ENCODE results near the gene PKD2L2.
"Not testable (repeated sequence)": the region's sequence is repeated elsewhere in the genome, so short reads cannot be mapped to it uniquely, and the experiment has no call there.

The PKD2L2 gene

DNA sequence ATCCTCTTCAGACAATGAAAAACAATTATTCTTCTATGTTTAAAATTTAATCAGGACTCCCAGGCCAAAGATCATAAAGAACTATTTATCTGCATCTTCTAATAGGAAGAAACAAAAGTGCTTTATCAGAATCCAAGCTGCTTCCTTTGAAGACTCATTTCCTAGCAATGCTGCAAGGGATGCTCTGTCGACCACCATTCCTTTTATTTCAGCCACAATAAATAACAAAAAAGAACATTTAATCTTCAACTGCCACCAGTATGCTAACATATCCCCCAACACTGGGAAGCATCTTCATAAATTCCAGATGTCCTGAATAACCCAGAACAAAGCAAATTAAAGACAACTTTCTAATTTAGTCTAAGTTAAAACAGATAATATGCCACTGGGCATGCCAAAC is 68.7 kb downstream of the PKD2L2 start:
- DNase-seq (ENCODE audit: low spot score), result no peak

GRCh38 chr5:137959488-137959887 is 70.2 kb downstream of the PKD2L2 start:
- no peak for DNase-seq (ENCODE audit: low spot score)

DNA sequence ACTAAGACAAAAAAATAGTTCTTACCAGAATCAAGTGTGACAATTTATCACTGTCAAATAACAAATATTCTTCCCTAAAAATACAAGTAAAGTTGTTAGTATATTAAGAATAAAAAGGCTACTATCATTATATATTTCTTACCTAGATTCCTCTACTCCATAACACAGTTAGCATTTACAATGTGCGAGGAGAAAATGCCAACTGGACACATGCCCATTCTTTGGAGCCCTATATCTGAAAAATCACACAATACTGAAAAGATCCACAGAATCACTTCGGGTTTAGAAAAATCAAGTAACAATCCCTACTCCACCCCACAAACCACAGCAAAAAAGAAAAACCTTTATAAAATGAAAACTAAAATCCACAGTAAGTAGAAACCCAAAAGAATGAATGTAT is 70.9 kb downstream of the PKD2L2 start:
- DNase-seq (ENCODE audit: low spot score), result no peak

DNA sequence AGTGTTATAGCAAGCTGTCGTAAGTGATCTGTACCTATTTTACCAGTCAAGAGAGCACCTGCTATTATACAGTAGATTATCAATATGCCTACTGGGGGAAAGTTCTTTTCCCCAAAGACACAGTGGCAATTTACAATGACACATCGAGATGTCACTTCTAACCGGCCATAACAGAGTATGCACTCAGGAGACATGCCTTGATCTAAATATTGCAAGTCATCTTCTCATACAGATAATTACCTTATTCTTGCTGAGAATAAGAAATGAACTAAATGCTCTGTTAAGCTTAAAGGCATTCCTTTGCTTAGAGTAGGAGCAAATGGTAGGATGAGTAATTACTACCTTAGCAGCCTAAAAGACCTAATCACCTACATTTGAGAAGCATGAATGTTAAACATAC is 71.6 kb downstream of the PKD2L2 start:
- DNase-seq (ENCODE audit: low spot score), result no peak

DNA sequence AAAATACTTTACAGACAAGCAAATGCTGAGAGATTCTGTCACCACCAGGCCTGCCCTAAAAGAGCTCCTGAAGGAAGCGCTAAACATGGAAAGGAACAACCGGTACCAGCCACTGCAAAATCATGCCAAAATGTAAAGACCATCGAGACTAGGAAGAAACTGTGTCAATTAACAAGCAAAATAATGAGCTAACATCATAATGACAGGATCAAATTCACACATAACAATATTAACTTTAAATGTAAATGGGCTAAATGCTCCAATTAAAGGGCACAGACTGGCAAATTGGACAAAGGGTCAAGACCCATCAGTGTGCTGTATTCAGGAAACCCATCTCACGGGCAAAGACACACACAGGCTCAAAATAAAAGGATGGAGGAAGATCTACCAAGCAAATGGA is 81.1 kb downstream of the PKD2L2 start:
- not testable (repeated sequence) for DNase-seq (ENCODE audit: low spot score)

DNA sequence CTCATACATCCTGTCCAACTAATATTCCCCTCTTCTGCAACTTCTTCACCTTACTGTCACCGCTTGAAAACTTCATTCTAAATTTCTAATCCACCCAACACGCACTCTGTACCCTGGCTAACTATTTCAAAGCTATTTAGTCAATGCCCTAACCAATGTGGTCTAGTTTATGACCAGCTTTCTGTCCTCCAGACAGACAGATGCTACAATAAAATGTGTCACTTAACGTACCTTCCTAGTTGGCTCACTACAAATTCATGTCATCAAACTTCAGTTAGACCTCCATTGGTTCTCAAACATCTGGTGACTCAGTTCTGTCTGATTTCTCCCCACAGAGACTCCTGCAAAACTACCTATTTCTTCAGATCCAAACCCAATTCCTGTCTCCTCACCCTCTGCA is 86.0 kb downstream of the PKD2L2 start:
- DNase-seq (ENCODE audit: low spot score), result no peak

DNA sequence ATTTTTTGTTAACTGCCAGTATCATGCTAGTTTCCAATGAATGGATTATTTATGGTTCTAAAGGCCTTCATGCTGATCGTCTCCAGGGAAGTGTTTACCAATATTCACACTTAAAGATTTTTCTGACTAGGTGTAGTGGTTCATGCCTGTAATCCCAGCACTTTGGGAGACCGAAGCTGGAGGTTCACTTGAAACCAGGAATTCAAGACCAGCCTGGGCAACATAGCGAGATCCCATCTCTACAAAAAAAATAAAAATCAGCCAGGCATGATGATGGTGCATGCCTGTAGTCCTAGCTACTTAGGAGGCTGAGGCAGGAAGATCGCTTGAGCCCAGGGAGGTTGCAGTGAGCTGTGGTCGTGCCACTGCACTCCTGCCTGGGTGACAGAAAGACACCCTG is 100.2 kb downstream of the PKD2L2 start:
- DNase-seq (ENCODE audit: low spot score), result no peak

Data from SW480 (cell line).